Activated naive CD4-positive, alpha-beta T cell treated with anti-CD3 and anti-CD28 coated beads for 36 hours (primary cell): ENCODE results near the gene RNF214. TPM values are rescaled to one million over a fixed set of nuclear protein-coding genes. Genes with fewer than 3 reads are reported as not detected.

Experiments
- CTCF ChIA-PET: fragments of 350-600 bp; sonication (Branson Sonifier 250); formaldehyde crosslinking; loops from one replicate; lab custom pipeline; 2021; ENCODE audit warnings: antibody characterized with exemption; lab: Charles Lee
- DNase-seq: peaks from one replicate; pipeline ENCODE4 v3.0.0-alpha.2; 2020
- H3K27ac Mint-ChIP-seq: one replicate; pipeline ENCODE4 v1.8.0; 2021; ENCODE audit warnings: mild to moderate bottlenecking, mixed read lengths
- H3K27me3 Mint-ChIP-seq: one replicate; pipeline ENCODE4 v1.8.0; 2021; ENCODE audit warnings: low read depth, mixed read lengths
- H3K36me3 Mint-ChIP-seq: one replicate; pipeline ENCODE4 v1.8.0; 2021; ENCODE audit warnings: low read depth, mixed read lengths
- H3K4me1 Mint-ChIP-seq: one replicate; pipeline ENCODE4 v1.8.0; 2021; ENCODE audit warnings: low read depth, mixed read lengths
- H3K4me3 Mint-ChIP-seq: one replicate; pipeline ENCODE4 v1.8.0; 2021; ENCODE audit warnings: mild to moderate bottlenecking, moderate library complexity, mixed read lengths
- H3K9me3 Mint-ChIP-seq: one replicate; pipeline ENCODE4 v1.8.0; 2021; ENCODE audit warnings: mixed read lengths
- intact Hi-C: fragments of 100-400 bp; cut with micrococcal nuclease; formaldehyde crosslinking; loops from one replicate; pipeline ENCODE4 v1.15.1; 2023
- total RNA-seq, 2 experiments: library from RNA; stranded (reverse); gene quantifications; one replicate each; pipeline ENCODE4 v1.2.3, GENCODE V29; 2021

RNF214 gene
- total RNA-seq, 2 experiments from 2014 or later = 14.0 to 14.4 TPM

GRCh38 chr11:117282956-117283355 is 50.5 kb downstream of the RNF214 start:
- Mint-ChIP-seq H3K36me3 (peaks cover 21% of the 10 kb centered on the region), H3K4me3 (no peak overlapping the region), H3K4me1 (peaks cover 3% of the 10 kb centered on the region), H3K27ac (no peak overlapping the region), H3K9me3 (no peaks in the 10 kb centered on the region), H3K27me3 (no peaks in the 10 kb centered on the region)
- CTCF ChIA-PET = no interaction called here
- intact Hi-C loops = no loop called here
- no peak for DNase-seq

GRCh38 chr11:117284053-117284452 is 51.6 kb downstream of the RNF214 start:
- CTCF ChIA-PET = no interaction called here
- H3K27me3 Mint-ChIP-seq = no peaks in the 10 kb centered on the region
- intact Hi-C loops = no loop called here
- H3K4me1 Mint-ChIP-seq = peaks cover 3% of the 10 kb centered on the region
- H3K27ac Mint-ChIP-seq = no peak overlapping the region
- DNase-seq = no peak
- no peak overlapping the region for H3K4me3 Mint-ChIP-seq
- no peaks in the 10 kb centered on the region for H3K9me3 Mint-ChIP-seq
- H3K36me3 Mint-ChIP-seq = peaks cover 21% of the 10 kb centered on the region

GRCh38 chr11:117286588-117286987 is 54.1 kb downstream of the RNF214 start:
- intact Hi-C loops = no loop called here
- H3K4me3 Mint-ChIP-seq = no peak overlapping the region
- H3K9me3 Mint-ChIP-seq = no peaks in the 10 kb centered on the region
- no peaks in the 10 kb centered on the region for H3K27me3 Mint-ChIP-seq
- DNase-seq = no peak
- peaks cover 25% of the 10 kb centered on the region for H3K36me3 Mint-ChIP-seq
- CTCF ChIA-PET = interaction anchor here (0.6 kb wide), 1 partner anchor 29 kb away, joined by 3 read pairs; no protein-coding TSS in a partner anchor
- no peak overlapping the region for H3K27ac Mint-ChIP-seq
- H3K4me1 Mint-ChIP-seq = no peaks in the 10 kb centered on the region

GRCh38 chr11:117287668-117288067 is 55.2 kb downstream of the RNF214 start:
- Mint-ChIP-seq H3K4me1 (no peaks in the 10 kb centered on the region), H3K4me3 (no peak overlapping the region), H3K9me3 (no peaks in the 10 kb centered on the region), H3K36me3 (peaks cover 16% of the 10 kb centered on the region), H3K27me3 (no peaks in the 10 kb centered on the region), H3K27ac (no peak overlapping the region)
- no peak for DNase-seq
- CTCF ChIA-PET = no interaction called here
- intact Hi-C loops = no loop called here

- intact Hi-C loops = no loop called here
- H3K36me3 Mint-ChIP-seq = peaks cover 9% of the 10 kb centered on the region
- H3K4me3 Mint-ChIP-seq = no peak overlapping the region
- CTCF ChIA-PET = no interaction called here
- no peaks in the 10 kb centered on the region for H3K9me3 Mint-ChIP-seq
- H3K27ac Mint-ChIP-seq = no peak overlapping the region
- DNase-seq = no peak
- no peaks in the 10 kb centered on the region for H3K4me1 Mint-ChIP-seq
- no peaks in the 10 kb centered on the region for H3K27me3 Mint-ChIP-seq
Observed at GRCh38 chr11:117289795-117290194, 57.3 kb downstream of the RNF214 start.

- no peaks in the 10 kb centered on the region for H3K9me3 Mint-ChIP-seq
- no peak within 1 kb of the TSS for H3K4me3 Mint-ChIP-seq
- DNase-seq = no peak
- H3K27ac Mint-ChIP-seq = no peak within 1 kb of the TSS
- CTCF ChIA-PET = no interaction called here
- H3K27me3 Mint-ChIP-seq = no peaks in the 10 kb centered on the region
- H3K4me1 Mint-ChIP-seq = no peaks in the 10 kb centered on the region
- intact Hi-C loops = no loop called here
- H3K36me3 Mint-ChIP-seq = peaks cover 7% of the 10 kb centered on the region
Observed at GRCh38 chr11:117290809-117291396, 58.4 kb downstream of the RNF214 start, which contains the start of gene BACE1-AS. Gene BACE1-AS (plus strand): TSS chr11:117291346.

- no peak overlapping the region for H3K27ac Mint-ChIP-seq
- peaks cover 3% of the 10 kb centered on the region for H3K36me3 Mint-ChIP-seq
- intact Hi-C loops = no loop called here
- H3K4me3 Mint-ChIP-seq = no peak overlapping the region
- no peaks in the 10 kb centered on the region for H3K4me1 Mint-ChIP-seq
- H3K9me3 Mint-ChIP-seq = no peaks in the 10 kb centered on the region
- H3K27me3 Mint-ChIP-seq = no peaks in the 10 kb centered on the region
- no peak for DNase-seq
- CTCF ChIA-PET = interaction anchor here (0.6 kb wide), 1 partner anchor 399 kb away, joined by 7 read pairs; no protein-coding TSS in a partner anchor
Observed at GRCh38 chr11:117292616-117293015, 60.1 kb downstream of the RNF214 start.

GRCh38 chr11:117295438-117296137 is 63.1 kb downstream of the RNF214 start:
- no peak for DNase-seq
- intact Hi-C loops = no loop called here
- H3K9me3 Mint-ChIP-seq = no peaks in the 10 kb centered on the region
- no peaks in the 10 kb centered on the region for H3K36me3 Mint-ChIP-seq
- no peak overlapping the region for H3K27ac Mint-ChIP-seq
- CTCF ChIA-PET = no interaction called here
- H3K27me3 Mint-ChIP-seq = no peaks in the 10 kb centered on the region
- no peak overlapping the region for H3K4me3 Mint-ChIP-seq
- no peaks in the 10 kb centered on the region for H3K4me1 Mint-ChIP-seq

GRCh38 chr11:117296881-117297280 is 64.4 kb downstream of the RNF214 start:
- DNase-seq = no peak
- Mint-ChIP-seq H3K9me3 (no peaks in the 10 kb centered on the region), H3K27me3 (no peaks in the 10 kb centered on the region), H3K4me1 (no peaks in the 10 kb centered on the region), H3K27ac (no peak overlapping the region), H3K36me3 (no peaks in the 10 kb centered on the region), H3K4me3 (no peak overlapping the region)
- CTCF ChIA-PET = no interaction called here
- intact Hi-C loops = no loop called here

GRCh38 chr11:117298195-117298594 is 65.7 kb downstream of the RNF214 start:
- H3K9me3 Mint-ChIP-seq = no peaks in the 10 kb centered on the region
- intact Hi-C loops = no loop called here
- H3K27me3 Mint-ChIP-seq = no peaks in the 10 kb centered on the region
- no peaks in the 10 kb centered on the region for H3K36me3 Mint-ChIP-seq
- no peak overlapping the region for H3K27ac Mint-ChIP-seq
- H3K4me3 Mint-ChIP-seq = no peak overlapping the region
- CTCF ChIA-PET = no interaction called here
- no peak for DNase-seq
- H3K4me1 Mint-ChIP-seq = no peaks in the 10 kb centered on the region

- intact Hi-C loops = no loop called here
- no peaks in the 10 kb centered on the region for H3K36me3 Mint-ChIP-seq
- no peak overlapping the region for H3K27ac Mint-ChIP-seq
- DNase-seq = no peak
- CTCF ChIA-PET = no interaction called here
- H3K4me1 Mint-ChIP-seq = no peaks in the 10 kb centered on the region
- peaks cover 2% of the 10 kb centered on the region for H3K27me3 Mint-ChIP-seq
- H3K4me3 Mint-ChIP-seq = no peak overlapping the region
- no peaks in the 10 kb centered on the region for H3K9me3 Mint-ChIP-seq
Observed at GRCh38 chr11:117299351-117300282, 67.1 kb downstream of the RNF214 start.

GRCh38 chr11:117300283-117300663 is 67.8 kb downstream of the RNF214 start:
- CTCF ChIA-PET = no interaction called here
- H3K4me3 Mint-ChIP-seq = no peak overlapping the region
- H3K27me3 Mint-ChIP-seq = peaks cover 3% of the 10 kb centered on the region
- H3K36me3 Mint-ChIP-seq = no peaks in the 10 kb centered on the region
- H3K9me3 Mint-ChIP-seq = no peaks in the 10 kb centered on the region
- H3K4me1 Mint-ChIP-seq = no peaks in the 10 kb centered on the region
- intact Hi-C loops = no loop called here
- no peak overlapping the region for H3K27ac Mint-ChIP-seq
- no peak for DNase-seq
